ENCODE results near the gene USPL1.
"Not testable (repeated sequence)": the region's sequence is repeated elsewhere in the genome, so short reads cannot be mapped to it uniquely, and the experiment has no call there.

USPL1 gene

DNA sequence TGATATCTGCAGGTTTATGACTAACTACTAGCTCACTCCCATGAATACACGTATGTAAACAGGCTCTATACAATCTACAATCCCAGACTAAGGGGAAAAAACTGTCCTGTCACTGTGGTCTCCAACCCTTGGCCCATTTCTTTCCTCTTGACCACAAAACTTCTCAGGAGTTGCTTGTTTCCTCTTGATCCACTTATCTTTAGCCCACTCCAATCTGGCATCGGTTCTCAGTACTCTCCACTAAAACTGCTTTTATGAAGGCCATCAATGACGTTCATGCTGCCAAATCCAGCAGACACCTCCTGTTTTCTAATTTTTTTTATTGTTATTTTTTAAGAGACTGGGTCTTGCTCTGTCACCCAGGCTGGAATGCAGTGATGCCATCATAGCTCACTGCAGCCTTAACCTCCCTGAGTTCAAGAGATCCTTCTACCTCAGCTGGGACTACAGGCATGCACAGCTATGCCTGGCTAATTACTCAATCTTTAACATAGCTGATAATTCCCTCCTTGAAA, 31.9 kb upstream of the USPL1 start:
- no peaks in the 10 kb centered on the region for H3K9me3 ChIP-seq
- H3K4me1 ChIP-seq, result peaks cover 9% of the 10 kb centered on the region; the same call in 1 of the 2 replicates
- H4K20me1 ChIP-seq, result no peaks in the 10 kb centered on the region
- H3K4me2 ChIP-seq, result no peak overlapping the region
- no peak overlapping the region for H3K9ac ChIP-seq
- no peak overlapping the region for H3K4me3 ChIP-seq
- H3K36me3 ChIP-seq, result no peaks in the 10 kb centered on the region
- no peaks in the 10 kb centered on the region for H3K27me3 ChIP-seq
- TF ChIP-seq Cebpa-rat (IDR thresholded peaks at IDR 0.05), result no peak
- no peak overlapping the region for H3K27ac ChIP-seq

DNA sequence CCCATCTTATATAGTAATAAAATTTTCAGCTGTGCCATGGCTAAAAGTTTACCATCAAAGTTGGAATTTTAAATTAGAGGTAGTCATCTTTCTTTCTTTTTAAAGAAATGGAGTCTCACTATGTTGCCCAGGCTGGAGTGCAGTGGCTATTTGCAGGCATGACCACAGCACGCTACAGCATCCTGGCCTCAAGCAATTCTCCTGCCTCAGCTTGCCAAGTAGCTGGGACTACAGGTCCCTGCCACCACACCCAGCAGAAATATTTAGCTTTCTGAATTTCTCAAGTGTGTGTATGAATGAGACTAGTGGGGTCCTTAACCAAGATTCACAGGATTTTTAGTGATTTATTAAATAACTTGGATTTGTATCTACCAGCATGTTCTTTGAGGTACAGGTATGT, 30.5 kb upstream of the USPL1 start:
- Histone ChIP-seq H3K4me2 (no peak overlapping the region), H3K9ac (no peak overlapping the region), H3K36me3 (no peaks in the 10 kb centered on the region), H3K27me3 (no peaks in the 10 kb centered on the region), H3K27ac (no peak overlapping the region), H3K9me3 (no peaks in the 10 kb centered on the region), H3K4me3 (no peak overlapping the region), H3K4me1 (peaks cover 9% of the 10 kb centered on the region; the same call in 1 of the 2 replicates), H4K20me1 (no peaks in the 10 kb centered on the region)
- no peak for TF ChIP-seq Cebpa-rat (IDR thresholded peaks at IDR 0.05)

DNA sequence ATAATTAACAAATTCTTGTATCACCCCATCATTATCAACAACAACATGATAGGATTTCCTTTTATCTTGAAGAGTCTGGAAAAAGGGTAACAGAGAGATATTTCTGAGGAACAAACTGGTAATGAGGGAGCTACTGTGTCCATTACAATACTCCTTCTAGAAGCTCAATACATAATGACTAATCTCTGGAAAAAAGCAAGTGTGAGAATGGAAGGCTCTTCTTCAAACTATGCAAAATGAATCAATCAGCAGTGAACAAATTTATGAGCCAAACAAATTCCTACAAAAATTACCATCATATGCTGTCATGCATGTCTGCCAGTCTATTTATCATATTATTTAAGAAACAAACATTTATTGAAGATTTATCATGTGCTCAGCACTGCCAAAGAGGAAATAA, 30.0 kb upstream of the USPL1 start:
- Histone ChIP-seq H3K27ac (no peak overlapping the region), H3K9me3 (no peaks in the 10 kb centered on the region), H3K4me3 (no peak overlapping the region), H3K4me1 (peaks cover 9% of the 10 kb centered on the region; the same call in 1 of the 2 replicates), H3K36me3 (no peaks in the 10 kb centered on the region), H3K27me3 (no peaks in the 10 kb centered on the region), H3K9ac (no peak overlapping the region), H4K20me1 (no peaks in the 10 kb centered on the region), H3K4me2 (no peak overlapping the region)
- TF ChIP-seq Cebpa-rat (IDR thresholded peaks at IDR 0.05), result no peak

DNA sequence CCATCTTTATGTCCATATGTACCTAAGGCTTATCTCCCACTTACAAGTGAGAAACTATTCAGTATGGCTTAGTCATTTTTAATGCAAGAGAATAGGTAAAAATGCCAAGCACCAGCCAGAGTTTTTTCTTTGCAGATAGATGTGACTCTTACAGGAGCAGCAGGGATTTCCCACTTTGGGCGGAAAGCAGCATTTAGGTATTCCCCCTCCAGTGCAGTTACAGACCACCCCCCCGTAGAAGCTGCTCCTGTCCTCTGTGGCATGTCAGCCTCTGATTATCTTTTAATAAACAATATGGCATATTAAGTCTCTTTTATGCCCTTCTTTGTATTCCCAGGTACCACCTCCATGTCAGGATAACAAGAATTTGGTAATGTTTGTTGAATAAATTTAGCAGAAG, 24.7 kb upstream of the USPL1 start:
- Histone ChIP-seq H3K27ac (no peak overlapping the region), H3K4me1 (no peaks in the 10 kb centered on the region), H3K9ac (no peak overlapping the region), H3K36me3 (no peaks in the 10 kb centered on the region), H3K9me3 (no peaks in the 10 kb centered on the region), H3K27me3 (no peaks in the 10 kb centered on the region), H3K4me2 (no peak overlapping the region), H3K4me3 (no peak overlapping the region), H4K20me1 (no peaks in the 10 kb centered on the region)
- no peak for TF ChIP-seq Cebpa-rat (IDR thresholded peaks at IDR 0.05)

DNA sequence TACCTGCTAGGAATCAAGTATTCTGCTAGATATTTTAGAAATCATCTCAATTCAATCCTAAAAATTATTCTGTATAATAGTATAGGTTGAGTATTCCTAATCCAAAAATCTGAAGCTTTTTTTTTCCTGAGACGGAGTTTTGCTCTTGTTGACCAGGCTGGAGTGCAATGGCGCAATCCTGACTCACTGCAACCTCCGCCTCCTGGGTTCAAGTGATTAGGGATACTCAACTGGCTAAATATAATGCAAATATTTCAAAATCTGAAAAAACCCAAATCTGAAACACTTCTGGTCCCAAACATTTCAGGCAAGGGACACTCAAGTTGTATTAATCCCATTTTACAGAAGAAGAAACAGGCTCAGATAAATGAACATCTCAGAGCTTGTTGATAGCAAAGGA, 17.2 kb upstream of the USPL1 start:
- no peak overlapping the region for H3K4me3 ChIP-seq
- no peaks in the 10 kb centered on the region for H3K36me3 ChIP-seq
- TF ChIP-seq Cebpa-rat (IDR thresholded peaks at IDR 0.05), result no peak
- H3K27ac ChIP-seq, result no peak overlapping the region
- H3K9me3 ChIP-seq, result no peaks in the 10 kb centered on the region
- H3K9ac ChIP-seq, result no peak overlapping the region
- H3K4me2 ChIP-seq, result no peak overlapping the region
- no peaks in the 10 kb centered on the region for H3K27me3 ChIP-seq
- H3K4me1 ChIP-seq, result peaks cover 14% of the 10 kb centered on the region
- no peaks in the 10 kb centered on the region for H4K20me1 ChIP-seq

DNA sequence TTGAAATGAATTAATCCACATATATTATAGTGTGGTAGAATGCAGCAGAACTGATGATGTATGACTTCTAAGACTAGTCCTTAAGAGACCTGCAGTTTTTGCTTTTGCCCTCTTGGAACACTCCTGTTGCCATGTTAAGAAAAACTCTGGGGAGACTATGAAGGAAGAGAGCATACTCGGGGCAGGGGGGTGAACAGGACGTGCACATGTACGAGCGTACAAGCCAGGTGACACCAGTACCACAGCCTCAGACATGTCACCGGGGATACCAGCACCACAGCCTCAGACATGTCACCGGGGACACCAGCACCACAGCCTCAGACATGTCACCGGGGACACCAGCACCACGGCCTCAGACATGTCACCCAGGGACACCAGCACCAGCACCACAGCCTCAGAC, 15.9 kb upstream of the USPL1 start:
- TF ChIP-seq Cebpa-rat (IDR thresholded peaks at IDR 0.05), result no peak
- Histone ChIP-seq H3K4me3 (no peak overlapping the region), H3K4me1 (peaks cover 14% of the 10 kb centered on the region), H4K20me1 (no peaks in the 10 kb centered on the region), H3K27ac (0 out of 2 replicates have a peak overlapping the region, but pooled peaks have one; percentile 27), H3K4me2 (peak overlapping the region; percentile 39), H3K9me3 (no peaks in the 10 kb centered on the region), H3K9ac (no peak overlapping the region), H3K27me3 (no peaks in the 10 kb centered on the region), H3K36me3 (no peaks in the 10 kb centered on the region)

DNA sequence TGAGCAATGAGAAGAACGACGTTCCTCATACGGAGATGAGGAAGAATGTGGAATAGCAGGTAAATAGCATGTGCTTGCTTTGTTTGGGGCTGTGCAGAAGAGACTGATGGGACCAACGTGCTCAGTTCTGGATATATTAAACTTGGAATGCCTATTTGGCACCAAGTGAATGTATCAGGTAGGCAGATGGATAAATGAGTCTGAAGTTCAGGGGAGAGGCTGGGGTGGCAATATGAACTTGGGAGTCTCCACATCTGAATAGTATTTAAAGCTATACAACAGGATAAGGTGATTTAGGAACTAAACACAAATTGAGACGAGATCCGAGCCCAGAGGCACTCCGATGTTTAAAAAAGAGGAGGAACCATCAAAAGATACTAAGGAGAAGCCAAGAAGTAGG, 12.7 kb upstream of the USPL1 start:
- H3K36me3 ChIP-seq, result peaks cover 10% of the 10 kb centered on the region; the same call in 1 of the 2 replicates
- TF ChIP-seq Cebpa-rat (IDR thresholded peaks at IDR 0.05), result no peak

DNA sequence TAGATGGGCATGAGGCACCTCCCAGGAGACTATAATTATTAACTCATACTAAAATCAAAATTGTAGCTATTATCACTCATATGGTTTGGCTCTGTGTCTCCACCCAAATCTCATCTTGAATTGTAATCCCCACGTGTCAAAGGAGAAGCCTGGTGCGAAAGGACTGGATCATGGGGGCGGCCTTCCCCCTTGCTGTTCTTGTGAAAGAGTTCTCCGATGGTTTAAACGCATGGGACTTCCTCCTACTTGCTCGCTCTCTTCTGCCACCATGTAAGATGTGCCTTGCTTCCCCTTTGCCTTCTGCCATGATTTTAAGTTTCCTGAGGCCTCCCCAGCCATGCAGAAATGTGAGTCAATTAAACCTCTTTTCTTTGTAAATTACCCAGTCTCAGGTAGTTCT, 10.5 kb upstream of the USPL1 start:
- not testable (repeated sequence) for H4K20me1 ChIP-seq, H3K4me2 ChIP-seq, H3K9ac ChIP-seq, H3K27me3 ChIP-seq, H3K27ac ChIP-seq, H3K4me3 ChIP-seq, H3K9me3 ChIP-seq, H3K36me3 ChIP-seq
- peaks cover 12% of the 10 kb centered on the region for H3K4me1 ChIP-seq

More for the DNA sequence above, 12.7 kb upstream of the USPL1 start:
- no peaks in the 10 kb centered on the region for H3K27me3 ChIP-seq
- no peak overlapping the region for H3K4me3 ChIP-seq
- H3K27ac ChIP-seq, result no peak overlapping the region
- H3K9me3 ChIP-seq, result no peaks in the 10 kb centered on the region
- peaks cover 25% of the 10 kb centered on the region for H3K4me1 ChIP-seq
- H3K4me2 ChIP-seq, result no peak overlapping the region
- no peaks in the 10 kb centered on the region for H4K20me1 ChIP-seq
- H3K9ac ChIP-seq, result no peak overlapping the region

DNA sequence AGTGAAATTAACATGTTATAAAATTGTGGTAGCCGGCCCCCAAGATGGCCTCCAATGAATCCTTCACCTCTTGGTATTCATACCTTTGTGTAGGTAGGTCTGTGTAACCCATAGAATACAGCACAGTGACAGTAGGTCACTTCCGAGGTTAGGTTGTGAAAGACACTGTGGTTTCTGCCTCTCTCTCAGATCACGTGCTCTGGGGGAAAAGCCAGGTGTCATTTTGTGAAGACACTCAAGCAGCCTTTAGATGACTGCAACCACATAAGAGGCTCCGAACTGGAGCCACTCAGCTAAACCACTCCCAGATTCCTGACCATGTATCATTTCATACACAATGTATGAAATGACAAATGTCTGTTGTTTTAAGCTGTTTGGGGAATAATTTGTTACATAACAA, 9.8 kb upstream of the USPL1 start:
- no peaks in the 10 kb centered on the region for H4K20me1 ChIP-seq
- no peak for TF ChIP-seq Cebpa-rat (IDR thresholded peaks at IDR 0.05)
- H3K4me1 ChIP-seq, result peaks cover 11% of the 10 kb centered on the region
- peaks cover 10% of the 10 kb centered on the region; the same call in 1 of the 2 replicates for H3K36me3 ChIP-seq
- no peaks in the 10 kb centered on the region for H3K9me3 ChIP-seq
- H3K27me3 ChIP-seq, result no peaks in the 10 kb centered on the region
- no peak overlapping the region for H3K27ac ChIP-seq
- H3K9ac ChIP-seq, result no peak overlapping the region
- H3K4me2 ChIP-seq, result peak overlapping the region; percentile 40
- no peak overlapping the region for H3K4me3 ChIP-seq

DNA sequence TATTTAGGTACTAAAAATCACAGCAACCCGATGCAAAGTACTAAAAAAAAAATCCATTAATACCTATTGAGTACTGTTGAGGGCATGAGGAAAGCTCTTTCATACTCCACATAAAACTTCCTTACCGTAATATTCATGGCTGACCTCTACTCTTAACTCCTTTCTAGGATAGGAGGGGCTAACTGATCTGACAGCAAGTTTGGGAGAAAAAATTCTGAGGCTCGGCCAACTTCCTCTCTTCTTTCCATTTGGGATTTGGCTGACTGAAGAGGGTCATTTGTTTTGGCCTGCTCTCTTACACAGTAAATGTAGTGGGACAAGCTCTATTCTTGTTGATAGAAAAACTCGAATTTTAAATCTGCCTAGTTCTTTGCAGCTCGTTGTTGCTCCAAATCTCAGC, 9.4 kb upstream of the USPL1 start:
- TF ChIP-seq Cebpa-rat (IDR thresholded peaks at IDR 0.05), result no peak
- peak overlapping the region; percentile 40; the same call in 1 of the 2 replicates for H3K4me2 ChIP-seq
- no peaks in the 10 kb centered on the region for H3K9me3 ChIP-seq
- peaks cover 10% of the 10 kb centered on the region; the same call in 1 of the 2 replicates for H3K36me3 ChIP-seq
- no peaks in the 10 kb centered on the region for H4K20me1 ChIP-seq
- no peak overlapping the region for H3K9ac ChIP-seq
- no peaks in the 10 kb centered on the region for H3K27me3 ChIP-seq
- no peak overlapping the region for H3K27ac ChIP-seq
- peaks cover 11% of the 10 kb centered on the region for H3K4me1 ChIP-seq
- H3K4me3 ChIP-seq, result no peak overlapping the region

DNA sequence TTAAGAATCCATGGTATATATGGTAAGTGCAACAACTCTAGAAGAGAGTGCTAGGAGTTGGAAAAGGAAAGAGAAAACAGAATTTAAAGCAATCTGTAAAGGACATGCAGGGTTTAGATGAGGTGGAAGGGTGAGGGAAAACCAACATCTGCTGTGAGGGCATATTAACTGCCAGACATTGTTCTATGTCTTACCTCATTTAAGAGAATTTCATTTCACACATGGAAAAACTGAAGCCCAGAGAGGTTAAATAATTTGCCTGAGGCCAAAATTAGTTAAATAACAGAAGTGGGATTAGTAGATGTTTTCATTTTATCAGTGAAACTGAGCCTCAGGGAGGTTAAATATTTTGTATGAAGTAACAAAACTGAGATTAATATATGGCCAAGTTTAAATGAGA, 7.4 kb upstream of the USPL1 start:
- H3K4me1 ChIP-seq, result peaks cover 19% of the 10 kb centered on the region
- no peaks in the 10 kb centered on the region for H3K27me3 ChIP-seq
- no peak overlapping the region for H3K4me2 ChIP-seq
- no peak overlapping the region for H3K9ac ChIP-seq
- no peaks in the 10 kb centered on the region for H4K20me1 ChIP-seq
- H3K27ac ChIP-seq, result no peak overlapping the region
- no peak overlapping the region for H3K4me3 ChIP-seq
- peaks cover 10% of the 10 kb centered on the region; the same call in 1 of the 2 replicates for H3K36me3 ChIP-seq
- no peak for TF ChIP-seq Cebpa-rat (IDR thresholded peaks at IDR 0.05)
- H3K9me3 ChIP-seq, result no peaks in the 10 kb centered on the region

Measured in BLaER1 (cell line).